Breast epithelium (tissue), 3 donors: Measurements from ENCODE around the gene WNT2B.

ENCODE experiments used
- CTCF ChIP-seq, 3 donors: fragments of 450-650 bp; IDR thresholded peaks; one replicate each; pipeline ENCODE4 v1.5.1; 2016 to 2017; ENCODE audit warnings: antibody characterized with exemption in 3 of 3, mild to moderate bottlenecking in 3 of 3, moderate library complexity in 3 of 3
- POLR2A ChIP-seq: fragments of 450-650 bp; IDR thresholded peaks from one replicate; pipeline ENCODE4 v1.6.1; 2016; ENCODE audit warnings: antibody characterized with exemption, mild to moderate bottlenecking, moderate library complexity
- POLR2AphosphoS5 ChIP-seq, 3 donors: sonication (generic); formaldehyde crosslinking; IDR thresholded peaks; one replicate each; pipeline ENCODE4 v1.6.1; 2017; ENCODE audit warnings: antibody characterized with exemption in 3 of 3

- no peak for TF ChIP-seq CTCF (IDR thresholded peaks at IDR 0.05)
- no peak for TF ChIP-seq POLR2AphosphoS5 (IDR thresholded peaks at IDR 0.05)
- TF ChIP-seq POLR2A = no peak
These were observed 8.5 kb downstream of the WNT2B start for GRCh38 chr1:112517231-112517630.
